ENCODE results near the gene HPSE2. TPM values are rescaled to one million over a fixed set of nuclear protein-coding genes. Genes with fewer than 3 reads are reported as not detected.

The HPSE2 gene
- total RNA-seq, 1 donor from 2014 or later, result not detected

- DNase-seq (ENCODE audit: low read depth) (no peak), FAIRE-seq (no peak)
- TF ChIP-seq CTCF (IDR thresholded peaks at IDR 0.05; ENCODE audit: insufficient read depth, low read length, severe bottlenecking), result no peak
- Histone ChIP-seq H3K27me3 (ENCODE audit: control insufficient read depth, insufficient read depth, low read length) (no peaks in the 10 kb centered on the region), H3K36me3 (ENCODE audit: control insufficient read depth, insufficient read depth, low read length) (no peaks in the 10 kb centered on the region), H3K4me3 (ENCODE audit: low read depth, low read length) (no peak overlapping the region)
These were observed 664.8 kb downstream of the HPSE2 start for GRCh38 chr10:98570834-98571233.

GRCh38 chr10:98569853-98570252 is 665.8 kb downstream of the HPSE2 start:
- FAIRE-seq (no peak), DNase-seq (ENCODE audit: low read depth) (no peak)
- H3K4me3 ChIP-seq (ENCODE audit: low read depth, low read length), result no peak overlapping the region
- no peak for TF ChIP-seq CTCF (IDR thresholded peaks at IDR 0.05; ENCODE audit: insufficient read depth, low read length, severe bottlenecking)
- H3K27me3 ChIP-seq (ENCODE audit: control insufficient read depth, insufficient read depth, low read length), result no peaks in the 10 kb centered on the region
- H3K36me3 ChIP-seq (ENCODE audit: control insufficient read depth, insufficient read depth, low read length), result no peaks in the 10 kb centered on the region

GRCh38 chr10:98568551-98568950 is 667.1 kb downstream of the HPSE2 start:
- H3K36me3 ChIP-seq (ENCODE audit: control insufficient read depth, insufficient read depth, low read length), result no peaks in the 10 kb centered on the region
- no peak for FAIRE-seq
- no peak overlapping the region for H3K4me3 ChIP-seq (ENCODE audit: low read depth, low read length)

GRCh38 chr10:98567391-98568133 is 668.1 kb downstream of the HPSE2 start:
- no peaks in the 10 kb centered on the region for H3K27me3 ChIP-seq (ENCODE audit: control insufficient read depth, insufficient read depth, low read length)
- no peak for TF ChIP-seq CTCF (IDR thresholded peaks at IDR 0.05; ENCODE audit: insufficient read depth, low read length, severe bottlenecking)
- FAIRE-seq, result no peak

More at GRCh38 chr10:98568551-98568950, 667.1 kb downstream of the HPSE2 start:
- no peaks in the 10 kb centered on the region for H3K27me3 ChIP-seq (ENCODE audit: control insufficient read depth, insufficient read depth, low read length)
- TF ChIP-seq CTCF (IDR thresholded peaks at IDR 0.05; ENCODE audit: insufficient read depth, low read length, severe bottlenecking), result no peak
- no peak for DNase-seq (ENCODE audit: low read depth)

GRCh38 chr10:98563811-98564210 is 671.8 kb downstream of the HPSE2 start:
- TF ChIP-seq CTCF (IDR thresholded peaks at IDR 0.05; ENCODE audit: insufficient read depth, low read length, severe bottlenecking), result no peak
- no peaks in the 10 kb centered on the region for H3K36me3 ChIP-seq (ENCODE audit: control insufficient read depth, insufficient read depth, low read length)
- FAIRE-seq (no peak), DNase-seq (ENCODE audit: low read depth) (no peak)
- no peaks in the 10 kb centered on the region for H3K27me3 ChIP-seq (ENCODE audit: control insufficient read depth, insufficient read depth, low read length)
- H3K4me3 ChIP-seq (ENCODE audit: low read depth, low read length), result no peak overlapping the region

More at GRCh38 chr10:98567391-98568133, 668.1 kb downstream of the HPSE2 start:
- DNase-seq (ENCODE audit: low read depth), result no peak
- Histone ChIP-seq H3K36me3 (ENCODE audit: control insufficient read depth, insufficient read depth, low read length) (no peaks in the 10 kb centered on the region), H3K4me3 (ENCODE audit: low read depth, low read length) (no peak overlapping the region)

- DNase-seq (ENCODE audit: low read depth), result no peak
- FAIRE-seq, result no peak
- TF ChIP-seq CTCF (IDR thresholded peaks at IDR 0.05; ENCODE audit: insufficient read depth, low read length, severe bottlenecking), result no peak
- no peak overlapping the region for H3K4me3 ChIP-seq (ENCODE audit: low read depth, low read length)
- no peaks in the 10 kb centered on the region for H3K27me3 ChIP-seq (ENCODE audit: control insufficient read depth, insufficient read depth, low read length)
- no peaks in the 10 kb centered on the region for H3K36me3 ChIP-seq (ENCODE audit: control insufficient read depth, insufficient read depth, low read length)
These were observed 675.1 kb downstream of the HPSE2 start for GRCh38 chr10:98560565-98560964.

All from bronchial epithelial cell (primary cell).